Thoracic aorta (tissue), 2 donors: ENCODE measurements around the gene KIF3A. TPM values are rescaled to one million over a fixed set of nuclear protein-coding genes. Genes with fewer than 3 reads are reported as not detected.

ENCODE experiments used
- ATAC-seq: fragments of 150-250 bp; one replicate; pipeline ENCODE4 v1.8.0; 2017; ENCODE audit warnings: low read depth; ENCODE audit not compliant: insufficient number of reproducible peaks, low FRiP score
- DNase-seq: peaks from one replicate; pipeline ENCODE4 v3.0.0-alpha.2; 2020; ENCODE audit warnings: low spot score
- H3K27ac ChIP-seq, 2 donors: fragments of 200-600 bp; sonication (generic); 1 replicate in 1 of 2; 2 replicates in 1 of 2; pipeline ENCODE4 v1.5.1; 2016; ENCODE audit warnings: mild to moderate bottlenecking in 2 of 2, moderate library complexity in 2 of 2
- H3K27me3 ChIP-seq: fragments of 200-600 bp; sonication (generic); replicated peaks from 2 replicates; pipeline ENCODE4 v1.6.0; 2016; ENCODE audit warnings: mild to moderate bottlenecking; ENCODE audit not compliant: insufficient read depth
- H3K36me3 ChIP-seq: fragments of 200-600 bp; sonication (generic); one replicate; pipeline ENCODE4 v1.5.1; 2016
- H3K4me1 ChIP-seq, 2 donors: fragments of 200-600 bp; sonication (generic); 1 replicate in 1 of 2; 2 replicates in 1 of 2; pipeline versions ENCODE4 v1.5.1 to v1.6.0; 2016; ENCODE audit warnings: low read depth in 2 of 2, mild to moderate bottlenecking in 1 of 2; ENCODE audit not compliant: control insufficient read depth in 1 of 2
- H3K4me3 ChIP-seq: fragments of 200-600 bp; sonication (generic); 2 replicates; pipeline ENCODE4 v1.5.1; 2016; ENCODE audit warnings: mild to moderate bottlenecking
- H3K9me3 ChIP-seq: fragments of 200-600 bp; sonication (generic); 2 replicates; pipeline ENCODE4 v1.5.1; 2016
- CTCF ChIP-seq: fragments of 200-600 bp; sonication (generic); IDR thresholded peaks from one replicate; pipeline ENCODE4 v1.5.1; 2019; ENCODE audit warnings: antibody characterized with exemption
- total RNA-seq, 2 donors: library from RNA; depleted of rRNA; stranded (reverse); fragments of >200 nt; gene quantifications; one replicate each; pipeline versions ENCODE4 v1.1.0 to v1.2.3, GENCODE V29; 2016

KIF3A gene
- total RNA-seq, 2 donors from 2014 or later, result 3.7 to 5.9 TPM

GRCh38 chr5:132656774-132657355 lies 80.5 kb downstream of the KIF3A start:
- ATAC-seq, result no peak
- no peak for TF ChIP-seq CTCF

GRCh38 chr5:132655821-132656773 lies 81.2 kb downstream of the KIF3A start:
- TF ChIP-seq CTCF, result peak; percentile 24
- H3K27me3 ChIP-seq, result no peaks in the 10 kb centered on the region
- no peak overlapping the region for H3K27ac ChIP-seq
- peaks cover 3 to 14% of the 10 kb centered on the region in 2 donors for H3K4me1 ChIP-seq
- H3K4me3 ChIP-seq, result peak overlapping the region; percentile 68
- no peaks in the 10 kb centered on the region for H3K36me3 ChIP-seq
- ATAC-seq (no peak), DNase-seq (no peak)
- no peaks in the 10 kb centered on the region for H3K9me3 ChIP-seq

More at GRCh38 chr5:132656774-132657355, 80.5 kb downstream of the KIF3A start:
- peak overlapping the region; percentile 68 for H3K4me3 ChIP-seq
- no peaks in the 10 kb centered on the region for H3K36me3 ChIP-seq
- peaks cover 3 to 14% of the 10 kb centered on the region in 2 donors for H3K4me1 ChIP-seq
- DNase-seq, result no peak
- H3K27ac ChIP-seq, result no peak overlapping the region
- no peaks in the 10 kb centered on the region for H3K9me3 ChIP-seq
- H3K27me3 ChIP-seq, result no peaks in the 10 kb centered on the region

- H3K27ac ChIP-seq, result no peak overlapping the region
These were observed 83.6 kb downstream of the KIF3A start for GRCh38 chr5:132653716-132654115.

GRCh38 chr5:132651838-132652469 lies 85.4 kb downstream of the KIF3A start:
- no peaks in the 10 kb centered on the region for H3K27me3 ChIP-seq

More at GRCh38 chr5:132653716-132654115, 83.6 kb downstream of the KIF3A start:
- H3K4me3 ChIP-seq, result no peak overlapping the region
- DNase-seq (no peak), ATAC-seq (no peak)
- no peaks in the 10 kb centered on the region for H3K27me3 ChIP-seq
- no peaks in the 10 kb centered on the region for H3K9me3 ChIP-seq
- no peaks in the 10 kb centered on the region for H3K36me3 ChIP-seq
- no peak for TF ChIP-seq CTCF
- H3K4me1 ChIP-seq, result peaks cover 3 to 14% of the 10 kb centered on the region in 2 donors

More at GRCh38 chr5:132651838-132652469, 85.4 kb downstream of the KIF3A start:
- TF ChIP-seq CTCF, result no peak
- peaks cover 5% of the 10 kb centered on the region for H3K9me3 ChIP-seq
- H3K36me3 ChIP-seq, result no peaks in the 10 kb centered on the region
- peaks cover 3 to 14% of the 10 kb centered on the region in 2 donors for H3K4me1 ChIP-seq
- H3K4me3 ChIP-seq, result no peak overlapping the region
- no peak for DNase-seq
- no peak for ATAC-seq
- H3K27ac ChIP-seq, result no peak overlapping the region
